ENCODE data around the gene RPTOR. TPM values are rescaled to one million over a fixed set of nuclear protein-coding genes. Genes with fewer than 3 reads are reported as not detected.

RPTOR gene
- polyA plus RNA-seq, 1 donor (not counting 4 experiments of a cell fraction or from before 2014, with no cell fraction given) = 4.0 TPM

GRCh38 chr17:80774146-80774545 lies 229.5 kb downstream of the RPTOR start:
- no peaks in the 10 kb centered on the region for H4K20me1 ChIP-seq (ENCODE audit: control insufficient read depth, extremely low read depth, insufficient read depth, low read length)
- dilution Hi-C loops (cut with MboI; ENCODE audit: extremely low pct_ligation_motif_present, low sequenced_read_pairs) = no loop called here
- H3K36me3 ChIP-seq (ENCODE audit: control insufficient read depth in 2 of 2, extremely low read depth in 1 of 2, insufficient read depth in 2 of 2, low read length in 2 of 2) = peaks cover 6 to 8% of the 10 kb centered on the region in 2 experiments
- TF ChIP-seq EZH2 (IDR thresholded peaks at IDR 0.05; ENCODE audit: low read length) = no peak
- no peak for TF ChIP-seq CTCF (optimal IDR thresholded peaks at IDR 0.05 in 1 of 3, IDR thresholded peaks at IDR 0.05 in 1 of 3, conservative IDR thresholded peaks at IDR 0.05 in 1 of 3; ENCODE audit: extremely low read depth in 1 of 3, insufficient read depth in 2 of 3, low read length in 3 of 3)
- no peak overlapping the region for H3K4me2 ChIP-seq (ENCODE audit: control insufficient read depth, extremely low read depth, insufficient read depth, low read depth, low read length)
- FAIRE-seq (no peak), DNase-seq (ENCODE audit: low read depth, low spot score) (no peak)
- no peaks in the 10 kb centered on the region for H3K27me3 ChIP-seq (ENCODE audit: control insufficient read depth, extremely low read depth, insufficient read depth, low read length)
- H3K9ac ChIP-seq (ENCODE audit: control insufficient read depth, extremely low read depth, insufficient read depth, low read length) = no peak overlapping the region
- H3K4me1 ChIP-seq (ENCODE audit: control insufficient read depth, extremely low read depth, insufficient read depth, low read length) = no peaks in the 10 kb centered on the region
- no peaks in the 10 kb centered on the region for H3K9me1 ChIP-seq (ENCODE audit: control insufficient read depth, extremely low read depth, insufficient read depth, low read length)
- no peaks in the 10 kb centered on the region for H3K9me3 ChIP-seq (ENCODE audit: control insufficient read depth, low read depth, low read length)
- no peak overlapping the region for H2AFZ ChIP-seq (ENCODE audit: control insufficient read depth, low read length)
- no peak overlapping the region for H3K4me3 ChIP-seq (ENCODE audit: control insufficient read depth in 2 of 3, extremely low read depth in 1 of 3, insufficient read depth in 2 of 3, low read depth in 1 of 3, low read length in 3 of 3)
- H3K27ac ChIP-seq (ENCODE audit: control insufficient read depth, insufficient read depth, low read length) = no peak overlapping the region
- H3K79me2 ChIP-seq (ENCODE audit: control insufficient read depth, insufficient read depth, low read length) = no peaks in the 10 kb centered on the region

GRCh38 chr17:80774643-80775281 lies 230.1 kb downstream of the RPTOR start:
- Histone ChIP-seq H4K20me1 (ENCODE audit: control insufficient read depth, extremely low read depth, insufficient read depth, low read length) (no peaks in the 10 kb centered on the region), H3K27ac (ENCODE audit: control insufficient read depth, insufficient read depth, low read length) (no peak overlapping the region), H3K9me3 (ENCODE audit: control insufficient read depth, low read depth, low read length) (no peaks in the 10 kb centered on the region), H3K9ac (ENCODE audit: control insufficient read depth, extremely low read depth, insufficient read depth, low read length) (no peak overlapping the region), H3K9me1 (ENCODE audit: control insufficient read depth, extremely low read depth, insufficient read depth, low read length) (no peaks in the 10 kb centered on the region), H3K27me3 (ENCODE audit: control insufficient read depth, extremely low read depth, insufficient read depth, low read length) (no peaks in the 10 kb centered on the region), H3K4me3 (ENCODE audit: control insufficient read depth in 2 of 3, extremely low read depth in 1 of 3, insufficient read depth in 2 of 3, low read depth in 1 of 3, low read length in 3 of 3) (no peak overlapping the region), H3K4me2 (ENCODE audit: control insufficient read depth, extremely low read depth, insufficient read depth, low read depth, low read length) (no peak overlapping the region), H3K79me2 (ENCODE audit: control insufficient read depth, insufficient read depth, low read length) (no peaks in the 10 kb centered on the region), H3K36me3 (ENCODE audit: control insufficient read depth in 2 of 2, extremely low read depth in 1 of 2, insufficient read depth in 2 of 2, low read length in 2 of 2) (peaks cover 8 to 10% of the 10 kb centered on the region in 2 experiments), H2AFZ (ENCODE audit: control insufficient read depth, low read length) (no peak overlapping the region), H3K4me1 (ENCODE audit: control insufficient read depth, extremely low read depth, insufficient read depth, low read length) (no peaks in the 10 kb centered on the region)
- DNase-seq (ENCODE audit: low read depth, low spot score) = no peak
- dilution Hi-C loops (cut with MboI; ENCODE audit: extremely low pct_ligation_motif_present, low sequenced_read_pairs) = no loop called here
- no peak for FAIRE-seq
- no peak for TF ChIP-seq CTCF (optimal IDR thresholded peaks at IDR 0.05 in 1 of 3, IDR thresholded peaks at IDR 0.05 in 1 of 3, conservative IDR thresholded peaks at IDR 0.05 in 1 of 3; ENCODE audit: extremely low read depth in 1 of 3, insufficient read depth in 2 of 3, low read length in 3 of 3)
- no peak for TF ChIP-seq EZH2 (IDR thresholded peaks at IDR 0.05; ENCODE audit: low read length)

Data from keratinocyte (primary cell).